Subcutaneous adipose tissue (tissue), 4 donors: ENCODE measurements around the gene ZNF516. TPM values are rescaled to one million over a fixed set of nuclear protein-coding genes. Genes with fewer than 3 reads are reported as not detected.

ENCODE experiments used
- total RNA-seq, 4 donors: library from RNA; depleted of rRNA; stranded (reverse); fragments of >200 nt; gene quantifications; one replicate each; pipeline ENCODE4 v1.1.0, GENCODE V29; 2016
- TF ChIP-seq, protein P1 (sequence below): fragments of 450-650 bp; IDR thresholded peaks from one replicate; pipeline ENCODE4 v1.5.1; 2016; ENCODE audit warnings: low read depth, mild to moderate bottlenecking, control low read depth, antibody characterized with exemption, moderate library complexity

The ZNF516 gene
- total RNA-seq, 4 donors from 2014 or later = 15.4 to 22.3 (median 17.5) TPM

DNA sequence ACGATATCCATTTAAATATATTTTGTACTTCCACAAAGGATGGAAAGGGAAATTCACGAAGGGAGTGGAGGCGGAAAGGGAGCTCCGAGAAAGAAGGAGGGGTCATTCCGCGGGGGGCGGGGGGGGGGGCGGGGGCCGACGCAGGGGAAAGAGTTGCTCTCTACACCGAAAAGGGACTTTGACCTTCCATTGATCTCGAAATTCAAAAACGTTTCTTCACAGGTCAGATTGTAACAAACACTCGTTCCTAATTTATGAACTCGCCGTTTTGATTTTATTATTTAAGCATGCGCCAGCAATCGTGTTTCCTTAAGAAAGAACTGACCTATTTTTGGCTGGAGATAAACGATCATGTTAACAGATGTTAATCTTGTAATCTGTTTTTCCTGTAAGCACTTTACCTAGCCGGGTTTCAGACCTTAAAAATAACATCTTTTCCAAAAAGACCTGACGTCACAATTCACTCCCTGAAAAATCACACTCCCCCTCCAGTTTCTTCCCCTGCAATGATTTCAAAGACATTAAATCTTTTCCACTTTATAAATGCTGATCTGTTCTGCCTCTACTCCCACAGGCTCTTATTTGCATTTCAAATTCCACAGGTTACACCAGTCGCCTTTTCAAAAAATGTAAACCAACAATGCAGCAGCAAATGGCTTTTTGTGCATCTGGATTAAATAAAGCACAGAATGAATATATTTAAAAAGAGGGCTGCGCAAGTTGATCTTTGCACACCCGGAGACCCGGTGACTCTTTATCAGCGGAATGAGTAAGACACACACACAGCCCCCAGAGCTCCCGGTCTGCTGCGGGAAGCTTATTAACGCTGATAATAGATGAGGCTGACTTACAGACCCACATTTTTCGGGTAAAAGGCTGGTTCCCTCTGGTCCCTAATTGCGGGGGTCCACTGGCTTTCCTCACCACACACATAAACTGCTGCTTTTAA lies 1.6 kb downstream of the ZNF516 start:
- TF ChIP-seq, protein P1, sequence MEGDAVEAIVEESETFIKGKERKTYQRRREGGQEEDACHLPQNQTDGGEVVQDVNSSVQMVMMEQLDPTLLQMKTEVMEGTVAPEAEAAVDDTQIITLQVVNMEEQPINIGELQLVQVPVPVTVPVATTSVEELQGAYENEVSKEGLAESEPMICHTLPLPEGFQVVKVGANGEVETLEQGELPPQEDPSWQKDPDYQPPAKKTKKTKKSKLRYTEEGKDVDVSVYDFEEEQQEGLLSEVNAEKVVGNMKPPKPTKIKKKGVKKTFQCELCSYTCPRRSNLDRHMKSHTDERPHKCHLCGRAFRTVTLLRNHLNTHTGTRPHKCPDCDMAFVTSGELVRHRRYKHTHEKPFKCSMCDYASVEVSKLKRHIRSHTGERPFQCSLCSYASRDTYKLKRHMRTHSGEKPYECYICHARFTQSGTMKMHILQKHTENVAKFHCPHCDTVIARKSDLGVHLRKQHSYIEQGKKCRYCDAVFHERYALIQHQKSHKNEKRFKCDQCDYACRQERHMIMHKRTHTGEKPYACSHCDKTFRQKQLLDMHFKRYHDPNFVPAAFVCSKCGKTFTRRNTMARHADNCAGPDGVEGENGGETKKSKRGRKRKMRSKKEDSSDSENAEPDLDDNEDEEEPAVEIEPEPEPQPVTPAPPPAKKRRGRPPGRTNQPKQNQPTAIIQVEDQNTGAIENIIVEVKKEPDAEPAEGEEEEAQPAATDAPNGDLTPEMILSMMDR = no peak

DNA sequence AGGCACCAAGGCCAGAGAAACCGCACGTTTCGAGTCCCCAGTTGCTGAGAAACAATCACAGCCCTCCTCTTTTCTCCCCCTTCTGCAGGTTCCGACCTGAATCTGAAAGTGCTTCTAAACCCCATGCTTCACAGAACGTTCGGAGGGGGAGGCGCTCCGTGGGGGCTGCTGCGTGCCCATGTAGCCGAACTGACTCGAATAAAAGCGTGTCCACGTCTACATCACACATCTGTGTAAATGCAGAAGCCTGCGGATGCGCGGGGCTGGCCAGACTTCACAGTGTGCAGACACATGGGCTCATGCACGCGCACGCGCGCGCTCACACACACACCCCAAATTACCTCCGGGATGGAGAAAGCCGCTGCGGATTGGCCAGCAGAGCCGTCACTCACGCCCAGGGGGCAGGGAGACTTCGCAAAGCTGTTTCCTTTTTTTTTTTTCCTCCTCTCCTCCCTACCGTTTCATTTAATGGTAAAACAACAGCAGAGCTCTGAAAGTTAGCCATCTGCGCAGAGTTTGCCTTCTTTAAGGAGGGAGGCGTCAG lies 2.3 kb downstream of the ZNF516 start:
- TF ChIP-seq, protein P1 = no peak

DNA sequence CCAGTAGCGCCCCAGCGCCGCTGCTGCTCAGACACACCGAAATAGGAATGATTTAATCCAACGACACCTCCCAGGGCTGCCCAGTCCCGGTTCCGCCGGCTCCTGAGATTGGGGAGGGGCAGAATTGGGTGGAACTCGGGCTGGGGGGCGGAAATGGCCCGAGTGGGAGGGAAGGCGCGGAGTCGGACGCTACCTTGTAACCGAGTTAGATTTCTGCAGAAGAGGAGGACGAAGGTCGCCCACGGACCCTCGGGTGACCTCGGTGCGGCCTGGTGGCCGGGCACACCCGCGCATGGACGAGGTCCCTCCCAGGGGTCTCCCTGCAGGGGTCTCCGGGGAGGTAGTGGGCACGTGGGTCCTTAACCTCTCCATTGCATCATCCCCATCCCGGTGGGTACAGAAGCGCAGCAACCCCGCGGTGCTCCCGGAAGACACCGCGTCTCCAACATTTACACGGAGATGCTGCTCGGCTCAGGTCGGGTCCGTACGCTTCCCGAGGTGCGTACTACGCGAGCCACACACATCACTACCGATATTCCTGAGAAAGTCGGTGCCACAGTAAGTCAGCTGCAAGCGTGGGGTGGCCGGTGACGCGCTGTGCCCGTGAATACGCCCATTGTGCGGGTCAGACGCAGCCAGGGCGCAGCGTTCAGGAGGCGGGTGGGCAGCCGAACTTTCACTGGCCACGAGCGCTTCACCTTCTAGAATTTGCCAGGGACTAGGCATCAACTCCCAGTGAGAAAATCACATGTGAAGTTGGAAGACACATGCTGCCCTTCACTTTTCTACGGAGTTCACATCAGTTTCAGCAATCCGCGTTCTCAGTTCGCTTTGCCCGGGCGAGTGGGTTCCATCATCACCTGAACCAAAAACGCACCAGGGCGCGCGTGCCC lies 3.0 kb downstream of the ZNF516 start:
- TF ChIP-seq, protein P1 = no peak

DNA sequence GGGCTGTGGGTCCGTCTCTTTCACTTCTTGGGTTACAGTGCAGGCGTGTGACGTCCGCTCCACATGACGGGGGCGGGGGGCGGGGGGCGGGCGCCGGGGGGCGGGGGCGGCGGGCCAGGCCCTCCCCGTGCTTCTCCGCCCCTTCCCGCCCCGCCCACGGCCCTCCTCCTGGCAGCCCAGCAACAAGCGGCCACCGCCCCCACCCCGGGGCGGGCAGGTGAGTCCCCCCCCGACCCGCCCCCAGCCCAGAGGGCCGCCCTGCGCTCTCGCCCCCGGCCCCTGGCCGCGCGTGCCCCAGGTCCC lies 3.6 kb downstream of the ZNF516 start:
- TF ChIP-seq, protein P1 = no peak

DNA sequence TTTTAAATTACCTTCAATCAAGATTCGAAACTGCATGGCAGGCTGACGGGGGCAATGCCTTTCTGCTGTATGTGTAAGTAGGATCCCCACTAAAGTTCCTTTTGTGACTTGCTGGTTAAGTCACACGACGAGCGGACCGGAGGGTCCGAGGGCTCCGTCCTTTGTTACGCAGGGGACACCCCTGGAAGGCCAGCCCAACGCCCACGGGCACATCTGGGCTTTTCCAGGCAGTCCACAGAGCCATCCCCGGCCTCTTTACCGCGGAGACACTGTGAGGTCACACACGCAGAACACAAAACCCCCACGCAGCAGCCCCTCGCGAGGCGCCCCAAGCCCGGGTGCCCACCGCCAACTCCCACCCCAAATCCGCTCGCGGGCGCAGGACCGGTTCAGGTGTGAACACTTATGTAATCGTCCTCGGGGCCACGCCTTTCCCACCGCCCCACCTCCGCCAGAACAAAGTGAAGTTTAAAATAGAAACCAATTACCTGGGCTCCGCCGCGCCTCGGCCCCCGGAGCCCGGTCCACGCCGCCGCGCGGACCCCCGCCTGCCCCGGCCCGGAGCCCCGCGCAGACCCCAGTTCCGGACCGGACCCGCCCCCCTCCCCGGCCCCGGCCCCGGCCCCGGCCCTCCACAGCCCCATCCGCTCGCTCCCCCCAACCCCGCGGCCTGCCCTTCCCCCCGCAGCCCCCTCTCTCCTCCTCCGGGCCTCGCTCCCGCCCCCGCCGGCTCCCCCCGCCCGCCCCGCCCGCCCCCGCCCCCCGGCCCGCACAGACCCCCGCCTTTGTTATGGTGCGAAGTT lies 4.2 kb downstream of the ZNF516 start:
- TF ChIP-seq, protein P1 = no peak

DNA sequence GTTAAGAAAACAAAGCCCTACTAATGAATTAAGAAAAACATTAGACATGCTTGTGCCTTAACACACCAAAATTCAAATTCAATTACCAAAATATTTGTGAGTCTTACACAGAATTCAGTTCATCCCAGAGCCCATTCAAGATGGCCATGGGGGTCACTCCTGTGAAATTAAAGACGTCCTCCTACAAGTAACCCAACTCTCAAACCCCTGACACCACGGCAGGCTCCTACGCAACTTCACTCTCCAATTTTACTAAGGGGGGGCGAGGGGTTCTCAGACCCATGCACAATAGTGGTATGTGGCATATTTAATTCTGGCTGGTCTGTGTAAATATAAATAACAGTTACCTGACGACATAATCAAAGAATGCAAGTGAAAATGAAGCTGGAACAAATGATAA lies 5.0 kb downstream of the ZNF516 start:
- TF ChIP-seq, protein P1 = no peak
